ENCODE measurements around the gene LSR.

Gene LSR

GRCh38 chr19:35290381-35291127 lies 41.8 kb downstream of the LSR start:
- DNase-seq: no peak

- no peak for DNase-seq
Observed at GRCh38 chr19:35291259-35291658, 42.5 kb downstream of the LSR start.

GRCh38 chr19:35291916-35292315 lies 43.1 kb downstream of the LSR start, which contains the start of gene MAG:
MAG (plus strand) TSS chr19:35292161; CDS start chr19:35295409, 3,248 bp downstream.
- DNase-seq: no peak

- DNase-seq: no peak
Observed at GRCh38 chr19:35292421-35293362, 43.9 kb downstream of the LSR start.

- DNase-seq: no peak
Observed at GRCh38 chr19:35293363-35293739, 44.5 kb downstream of the LSR start.

GRCh38 chr19:35293808-35294207 lies 45.0 kb downstream of the LSR start:
- no peak for DNase-seq

- no peak for DNase-seq
Observed at GRCh38 chr19:35294328-35294727, 45.5 kb downstream of the LSR start.

- no peak for DNase-seq
Observed at GRCh38 chr19:35294859-35295791, 46.3 kb downstream of the LSR start.

- no peak for DNase-seq
Observed at GRCh38 chr19:35295792-35296462, 47.1 kb downstream of the LSR start.

GRCh38 chr19:35296644-35297514 lies 48.1 kb downstream of the LSR start:
- DNase-seq: no peak

GRCh38 chr19:35297515-35297848 lies 48.7 kb downstream of the LSR start:
- DNase-seq: no peak

- DNase-seq: no peak
Observed at GRCh38 chr19:35297922-35298321, 49.1 kb downstream of the LSR start.

- no peak for DNase-seq
Observed at GRCh38 chr19:35298561-35298972, 49.8 kb downstream of the LSR start.

- DNase-seq: no peak
Observed at GRCh38 chr19:35299523-35300338, 50.9 kb downstream of the LSR start.

GRCh38 chr19:35300339-35300649 lies 51.5 kb downstream of the LSR start:
- no peak for DNase-seq

- DNase-seq: no peak
Observed at GRCh38 chr19:35301961-35302360, 53.2 kb downstream of the LSR start.

- no peak for DNase-seq
Observed at GRCh38 chr19:35302446-35302845, 53.6 kb downstream of the LSR start.

GRCh38 chr19:35303357-35303915 lies 54.6 kb downstream of the LSR start:
- DNase-seq: no peak

GRCh38 chr19:35304036-35304435 lies 55.2 kb downstream of the LSR start:
- no peak for DNase-seq

- no peak for DNase-seq
Observed at GRCh38 chr19:35305181-35305580, 56.4 kb downstream of the LSR start.

Data from NCI-H1048 (cell line).